Hepatocyte (in vitro differentiated cells): ENCODE results near the gene ZFHX3. TPM values are rescaled to one million over a fixed set of nuclear protein-coding genes. Genes with fewer than 3 reads are reported as not detected.

Source experiments
- DNase-seq: peaks from one replicate; pipeline ENCODE4 v3.0.0-alpha.2; 2016; ENCODE audit warnings: low spot score
- H2AFZ ChIP-seq: fragments of 200-600 bp; sonication (generic); 2 replicates; pipeline ENCODE4 v1.6.0; 2016; ENCODE audit warnings: antibody characterized with exemption, mild to moderate bottlenecking
- H3K27ac ChIP-seq: fragments of 200-600 bp; sonication (generic); 2 replicates; pipeline ENCODE4 v1.5.1; 2016; ENCODE audit warnings: mild to moderate bottlenecking
- H3K27me3 ChIP-seq: fragments of 200-600 bp; sonication (generic); 2 replicates; pipeline ENCODE4 v1.6.1; 2016
- H3K36me3 ChIP-seq: fragments of 200-600 bp; sonication (generic); replicated peaks from 2 replicates; pipeline ENCODE4 v1.5.1; 2016; ENCODE audit warnings: low read depth; ENCODE audit not compliant: insufficient read depth
- H3K4me1 ChIP-seq: fragments of 200-600 bp; sonication (generic); 2 replicates; pipeline ENCODE4 v1.5.1; 2016; ENCODE audit warnings: mild to moderate bottlenecking, moderate library complexity; ENCODE audit not compliant: insufficient read depth
- H3K4me2 ChIP-seq: fragments of 200-600 bp; sonication (generic); 2 replicates; pipeline ENCODE4 v1.6.0; 2016
- H3K4me3 ChIP-seq: fragments of 200-600 bp; sonication (generic); 2 replicates; pipeline ENCODE4 v1.5.1; 2016; ENCODE audit warnings: mild to moderate bottlenecking
- H3K79me2 ChIP-seq: fragments of 200-600 bp; sonication (generic); 2 replicates; pipeline ENCODE4 v1.6.0; 2017; ENCODE audit warnings: mild to moderate bottlenecking
- H3K9me2 ChIP-seq: fragments of 200-600 bp; sonication (generic); replicated peaks from 2 replicates; pipeline ENCODE4 v1.6.0; 2017; ENCODE audit warnings: mild to moderate bottlenecking; ENCODE audit not compliant: insufficient read depth
- H3K9me3 ChIP-seq: fragments of 200-600 bp; sonication (generic); 2 replicates; pipeline ENCODE4 v1.5.1; 2016; ENCODE audit warnings: low read depth, mild to moderate bottlenecking
- H4K20me1 ChIP-seq: fragments of 200-600 bp; sonication (generic); 2 replicates; pipeline ENCODE4 v1.6.0; 2016; ENCODE audit warnings: mild to moderate bottlenecking; ENCODE audit not compliant: insufficient read depth, poor library complexity, severe bottlenecking
- EZH2 ChIP-seq: fragments of 200-600 bp; sonication (generic); IDR thresholded peaks from 2 replicates; pipeline ENCODE4 v1.6.1; 2016; ENCODE audit warnings: antibody characterized with exemption, mild to moderate bottlenecking, borderline replicate concordance
- EZH2phosphoT487 ChIP-seq: fragments of 200-600 bp; sonication (generic); IDR thresholded peaks from one replicate; pipeline ENCODE4 v1.6.1; 2018; ENCODE audit warnings: antibody characterized with exemption, mild to moderate bottlenecking, low read depth, moderate library complexity; ENCODE audit not compliant: unreplicated experiment, severe bottlenecking
- WGBS: methylation state at CpG from one replicate; pipeline ENCODE4 v1.1.6; 2016; ENCODE audit warnings: low lambda C conversion rate; ENCODE audit errors: missing lambda C conversion rate; 5-methylcytosine and 5-hydroxymethylcytosine counted together
- polyA plus RNA-seq: library from polyadenylated mRNA; unstranded; fragments of >200 nt; fragmentation: Nextera tagmentation; extraction: Ambion mirVana; gene quantifications from 2 replicates; pipeline ENCODE4 v1.2.1, GENCODE V29; 2016
- total RNA-seq: library from RNA; depleted of rRNA; stranded (reverse); fragments of >200 nt; gene quantifications from 2 replicates; pipeline ENCODE4 v1.2.3, GENCODE V29; 2014
- TF ChIP-seq, protein P1 (sequence below): fragments of 200-600 bp; sonication (generic); IDR thresholded peaks from 2 replicates; pipeline ENCODE4 v1.5.1; 2016; ENCODE audit warnings: antibody characterized with exemption, mild to moderate bottlenecking; ENCODE audit not compliant: poor library complexity

Gene ZFHX3
- total and polyA plus RNA-seq, 2 experiments from 2014 or later, result 6.4 to 11.6 TPM

DNA sequence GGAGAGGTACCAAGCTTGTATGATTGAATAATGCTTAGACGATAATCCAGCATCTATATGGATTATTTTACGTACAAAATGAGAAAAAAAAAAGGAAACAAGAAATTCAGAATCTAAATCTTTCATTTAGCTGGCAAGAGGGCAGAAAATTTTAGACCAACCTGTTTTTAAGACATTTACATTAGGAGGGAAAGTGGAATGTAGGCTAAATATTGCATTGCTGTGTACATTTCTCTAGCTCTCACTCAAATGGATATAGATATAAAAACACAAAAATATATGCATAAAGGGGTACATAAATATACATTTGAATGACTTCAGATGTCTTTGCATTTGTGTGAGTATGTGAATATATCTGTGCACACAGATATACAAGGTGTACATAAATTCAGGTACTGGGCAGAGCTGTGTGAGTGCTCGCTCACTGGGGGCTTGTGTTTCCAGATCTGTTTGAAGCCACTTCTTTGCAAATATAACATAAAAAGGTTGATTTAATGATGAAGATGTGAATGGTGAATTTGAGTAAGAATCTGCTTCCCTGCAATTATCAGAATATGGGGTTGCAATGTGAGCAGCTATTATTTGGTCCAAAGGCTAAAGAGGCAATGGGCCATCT is 14.2 kb upstream of the ZFHX3 start:
- 79% methylated on average over 3 of the region's 3 CpGs for WGBS
- Histone ChIP-seq H3K4me1 (peaks cover 54% of the 10 kb centered on the region), H3K79me2 (peaks cover 27% of the 10 kb centered on the region), H3K36me3 (no peaks in the 10 kb centered on the region), H3K27ac (no peak overlapping the region), H3K4me3 (no peak overlapping the region), H4K20me1 (no peaks in the 10 kb centered on the region), H3K27me3 (peaks cover 75% of the 10 kb centered on the region), H3K9me3 (no peaks in the 10 kb centered on the region), H2AFZ (no peak overlapping the region), H3K9me2 (no peaks in the 10 kb centered on the region), H3K4me2 (peak overlapping the region; percentile 85)
- TF ChIP-seq EZH2 (no peak), EZH2phosphoT487 (no peak)
- TF ChIP-seq, protein P1, sequence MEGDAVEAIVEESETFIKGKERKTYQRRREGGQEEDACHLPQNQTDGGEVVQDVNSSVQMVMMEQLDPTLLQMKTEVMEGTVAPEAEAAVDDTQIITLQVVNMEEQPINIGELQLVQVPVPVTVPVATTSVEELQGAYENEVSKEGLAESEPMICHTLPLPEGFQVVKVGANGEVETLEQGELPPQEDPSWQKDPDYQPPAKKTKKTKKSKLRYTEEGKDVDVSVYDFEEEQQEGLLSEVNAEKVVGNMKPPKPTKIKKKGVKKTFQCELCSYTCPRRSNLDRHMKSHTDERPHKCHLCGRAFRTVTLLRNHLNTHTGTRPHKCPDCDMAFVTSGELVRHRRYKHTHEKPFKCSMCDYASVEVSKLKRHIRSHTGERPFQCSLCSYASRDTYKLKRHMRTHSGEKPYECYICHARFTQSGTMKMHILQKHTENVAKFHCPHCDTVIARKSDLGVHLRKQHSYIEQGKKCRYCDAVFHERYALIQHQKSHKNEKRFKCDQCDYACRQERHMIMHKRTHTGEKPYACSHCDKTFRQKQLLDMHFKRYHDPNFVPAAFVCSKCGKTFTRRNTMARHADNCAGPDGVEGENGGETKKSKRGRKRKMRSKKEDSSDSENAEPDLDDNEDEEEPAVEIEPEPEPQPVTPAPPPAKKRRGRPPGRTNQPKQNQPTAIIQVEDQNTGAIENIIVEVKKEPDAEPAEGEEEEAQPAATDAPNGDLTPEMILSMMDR, result no peak
- DNase-seq, result no peak

DNA sequence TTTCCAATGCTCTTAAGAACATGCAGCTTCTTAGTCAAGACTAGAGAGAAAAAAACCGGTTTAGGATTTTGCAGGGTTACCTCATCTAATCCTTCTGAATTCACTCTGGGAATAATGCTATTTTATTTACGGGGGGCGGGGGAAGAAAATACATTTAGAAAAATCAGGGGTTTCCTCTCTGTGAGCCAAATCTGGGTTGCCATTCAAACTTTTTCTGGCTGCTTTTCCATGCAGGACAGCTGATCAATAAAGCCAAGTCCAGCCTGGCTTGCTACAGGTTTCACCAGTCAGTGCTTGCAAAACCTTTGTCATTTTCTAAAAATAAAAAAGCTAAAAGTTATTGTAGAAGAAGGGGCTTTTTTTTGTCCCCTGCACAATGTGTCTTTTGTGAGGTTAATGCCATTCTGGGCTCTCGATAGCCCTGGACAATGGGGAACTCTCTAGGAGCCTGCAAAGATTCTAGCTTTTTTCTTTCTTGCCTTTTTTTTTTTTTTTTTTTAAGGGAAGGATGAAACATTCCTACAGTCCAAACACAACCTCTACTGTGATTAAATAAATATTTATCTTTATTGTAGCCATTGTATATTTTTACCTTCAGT is 13.1 kb upstream of the ZFHX3 start:
- Histone ChIP-seq H3K79me2 (peaks cover 37% of the 10 kb centered on the region), H2AFZ (no peak overlapping the region), H3K36me3 (no peaks in the 10 kb centered on the region), H3K9me3 (no peaks in the 10 kb centered on the region), H4K20me1 (no peaks in the 10 kb centered on the region), H3K27me3 (peaks cover 64% of the 10 kb centered on the region), H3K27ac (no peak overlapping the region), H3K9me2 (no peaks in the 10 kb centered on the region), H3K4me3 (no peak overlapping the region), H3K4me1 (peaks cover 52% of the 10 kb centered on the region), H3K4me2 (peak overlapping the region; percentile 82)
- WGBS, result 79% methylated on average over 4 of the region's 4 CpGs
- DNase-seq, result no peak
- TF ChIP-seq, protein P1, result no peak
- TF ChIP-seq EZH2 (no peak), EZH2phosphoT487 (no peak)

DNA sequence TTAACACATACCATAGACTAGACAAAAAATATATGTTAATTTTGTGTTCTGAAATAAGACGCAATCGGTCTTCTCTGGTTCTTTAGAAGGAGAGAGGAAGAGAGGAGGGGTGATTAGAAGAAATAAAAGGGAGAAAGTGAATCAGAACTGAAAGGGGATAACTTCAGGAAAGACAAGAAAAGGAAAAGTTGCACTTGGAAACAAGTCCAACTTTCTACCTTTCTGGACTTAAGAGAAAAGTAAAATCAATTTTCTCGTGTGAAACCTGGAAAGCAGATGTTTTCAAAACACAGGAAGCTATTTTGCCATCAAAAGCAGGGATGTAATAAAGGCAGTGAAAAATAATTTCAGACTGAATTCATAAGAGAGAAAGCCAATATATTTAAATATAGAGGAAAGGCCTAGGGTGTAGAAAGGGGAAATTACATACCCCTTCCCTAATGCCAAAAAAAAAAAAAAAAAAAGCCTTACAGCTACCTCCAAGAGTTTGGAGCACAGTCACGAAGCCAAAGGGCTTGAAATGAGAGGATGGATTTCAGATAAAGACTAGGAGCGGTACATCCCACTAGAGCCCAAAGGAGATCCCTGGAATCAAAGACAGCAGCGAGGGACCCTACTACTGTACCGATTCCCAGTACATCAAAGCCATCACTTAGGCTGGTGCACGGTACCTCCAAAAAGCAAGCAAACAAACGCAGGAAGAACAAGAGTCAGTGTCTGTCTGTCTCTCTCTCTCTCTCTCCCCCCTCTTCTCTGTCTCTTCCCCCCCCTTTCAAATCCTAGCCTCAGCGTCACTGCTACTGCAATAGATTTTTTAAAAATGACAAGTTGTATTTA is 12.1 kb upstream of the ZFHX3 start:
- peaks cover 37% of the 10 kb centered on the region for H3K79me2 ChIP-seq
- no peaks in the 10 kb centered on the region for H4K20me1 ChIP-seq
- H2AFZ ChIP-seq, result peak overlapping the region; percentile 38
- peaks cover 52% of the 10 kb centered on the region for H3K4me1 ChIP-seq
- H3K9me3 ChIP-seq, result no peaks in the 10 kb centered on the region
- H3K27me3 ChIP-seq, result peaks cover 54% of the 10 kb centered on the region
- peak overlapping the region; percentile 82 for H3K4me2 ChIP-seq
- TF ChIP-seq, protein P1, result no peak
- TF ChIP-seq EZH2phosphoT487 (no peak), EZH2 (no peak)
- WGBS, result 51% methylated on average over 10 of the region's 10 CpGs
- DNase-seq, result no peak
- H3K36me3 ChIP-seq, result no peaks in the 10 kb centered on the region
- no peaks in the 10 kb centered on the region for H3K9me2 ChIP-seq
- no peak overlapping the region for H3K4me3 ChIP-seq
- H3K27ac ChIP-seq, result peak overlapping the region; percentile 42
